ENCODE measurements around the gene VSTM2L. TPM values are rescaled to one million over a fixed set of nuclear protein-coding genes. Genes with fewer than 3 reads are reported as not detected.

VSTM2L gene, protein sequence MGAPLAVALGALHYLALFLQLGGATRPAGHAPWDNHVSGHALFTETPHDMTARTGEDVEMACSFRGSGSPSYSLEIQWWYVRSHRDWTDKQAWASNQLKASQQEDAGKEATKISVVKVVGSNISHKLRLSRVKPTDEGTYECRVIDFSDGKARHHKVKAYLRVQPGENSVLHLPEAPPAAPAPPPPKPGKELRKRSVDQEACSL
- total RNA-seq (2016; rRNA removed; fragmentation: Illumina TruSeq; extraction: Trizol) (not detected in 2 replicates), polyA plus RNA-seq (2011; rRNA removed) (0.03 TPM in 1 of 2 replicates, not detected in the other), polyA minus RNA-seq (2011; rRNA and poly(A)+ RNA removed; ENCODE audit: low replicate concordance) (not detected in 2 replicates), Bru-seq, nascent RNA (percentile 8 among the genes with signal in this experiment), BruChase-seq, experiment 1, labeled RNA remaining after a 6-hour chase (percentile 9 among the genes with signal in this experiment), BruChase-seq, experiment 2, labeled RNA remaining after a 2-hour chase (percentile 5 among the genes with signal in this experiment)
- total RNA-seq (2016; cell fraction: cytosol; rRNA removed; fragmentation: Illumina TruSeq; extraction: Trizol; ENCODE audit: low read depth), result not detected in 2 replicates
- total RNA-seq (2016; cell fraction: insoluble cytoplasmic fraction; rRNA removed; fragmentation: Illumina TruSeq; extraction: Trizol), result 0.04 TPM in 1 of 2 replicates, not detected in the other
- not detected in 2 replicates for total RNA-seq (2016; cell fraction: membrane; rRNA removed; fragmentation: Illumina TruSeq; extraction: Trizol)
- not detected in 2 replicates for total RNA-seq (2016; cell fraction: nucleus; rRNA removed; fragmentation: Illumina TruSeq; extraction: Trizol)
- polyA plus RNA-seq (2011; cell fraction: cytosol; rRNA removed), result not detected in 2 replicates
- polyA plus RNA-seq (2011; cell fraction: nucleus; rRNA removed), result not detected in 2 replicates
- polyA plus RNA-seq (2012), result 0.19 TPM in 1 of 2 replicates, not detected in the other
- polyA plus RNA-seq (2016; cell fraction: cytosol; fragmentation: Illumina TruSeq; extraction: Trizol; ENCODE audit: low read depth), result 0.08 TPM in 1 of 2 replicates, not detected in the other
- not detected in 2 replicates for polyA plus RNA-seq (2016; cell fraction: insoluble cytoplasmic fraction; fragmentation: Illumina TruSeq; extraction: Trizol; ENCODE audit: low read depth)
- not detected in 2 replicates for polyA plus RNA-seq (2016; cell fraction: membrane; fragmentation: Illumina TruSeq; extraction: Trizol; ENCODE audit: low read depth)
- not detected in 2 replicates for polyA plus RNA-seq (2016; cell fraction: nucleus; fragmentation: Illumina TruSeq; extraction: Trizol; ENCODE audit: insufficient read depth, low read depth)
- not detected in 2 replicates for polyA minus RNA-seq (2011; cell fraction: cytosol; rRNA and poly(A)+ RNA removed)
- polyA minus RNA-seq (2011; cell fraction: nucleus; rRNA and poly(A)+ RNA removed), result not detected in 2 replicates
- long read RNA-seq, experiment 1, result 0 reads
- long read RNA-seq, experiment 2, result 0 reads

DNA sequence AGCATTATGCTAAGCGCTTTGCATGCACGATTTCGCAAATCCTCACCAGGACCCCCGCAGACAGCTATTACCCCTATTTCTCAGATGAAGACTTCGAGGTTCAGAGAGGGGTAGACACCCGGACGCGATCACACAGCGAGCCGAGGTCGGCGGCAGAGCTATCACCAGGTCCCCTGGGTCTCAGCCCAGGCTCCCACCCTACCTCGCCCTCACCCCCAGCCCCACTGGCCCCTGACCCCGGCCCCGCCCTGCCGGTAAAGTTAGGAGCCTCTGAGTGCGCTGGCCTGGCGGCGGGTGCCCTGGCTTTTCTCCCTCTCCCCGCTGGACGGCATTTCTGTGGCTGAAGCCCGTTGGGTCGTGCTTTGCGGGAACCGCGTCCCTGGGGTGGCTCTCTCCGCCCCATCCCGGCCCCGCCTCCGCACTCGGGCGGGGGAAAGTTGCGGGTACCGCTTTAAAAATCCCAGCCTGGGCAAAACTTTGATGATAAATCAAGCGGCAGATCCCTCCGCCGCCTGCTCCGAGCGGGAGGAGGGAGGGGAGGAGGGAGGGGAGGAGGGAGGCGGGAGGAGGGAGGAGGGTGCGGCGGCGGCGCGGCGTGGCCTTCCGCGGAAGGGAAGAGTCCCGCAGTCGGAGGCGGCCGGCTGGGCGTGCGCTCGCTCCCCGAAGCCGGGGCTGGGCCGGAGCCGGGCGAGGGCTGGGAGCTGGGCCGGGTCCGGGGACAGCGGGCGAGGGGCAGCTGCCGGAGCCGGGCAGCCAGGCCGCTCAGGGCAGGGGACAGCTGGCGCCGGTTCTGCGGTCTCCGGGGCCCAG, at the start of gene VSTM2L:
TSS of gene VSTM2L (plus strand) at position 624 of the 810 bp plus-strand sequence. CDS start 224 bp downstream, outside the sequence.
- no TSS peak for BruUV-seq (replicated peaks)
- Histone ChIP-seq H3K4me2 (ENCODE audit: low read depth, low read length) (peak within 1 kb of the TSS; percentile 64), H4K20me1 (ENCODE audit: insufficient read depth, low read length) (peaks cover 8% of the 10 kb centered on the region; the same call in 1 of the 2 replicates), H3K79me2 (ENCODE audit: insufficient read depth, low read length) (no peaks in the 10 kb centered on the region), H3K27me3 (ENCODE audit: control insufficient read depth in 1 of 2, insufficient read depth in 2 of 2, low read length in 2 of 2) (peaks cover 13 to 56% of the 10 kb centered on the region in 2 experiments; a peak in 4 of 5 replicates), H2AFZ (ENCODE audit: low read length) (no peak within 1 kb of the TSS), H3K4me1 (ENCODE audit: insufficient read depth, low read length) (peaks cover 7% of the 10 kb centered on the region; the same call in 1 of the 2 replicates), H3K27ac (ENCODE audit: extremely low read length, insufficient read depth, low read length) (no peak within 1 kb of the TSS), H3K36me3 (replicated peaks in 1 of 2; ENCODE audit: control insufficient read depth in 1 of 2, insufficient read depth in 2 of 2, low read length in 2 of 2) (no peaks in the 10 kb centered on the region), H3K4me3 (replicated peaks in 1 of 3; ENCODE audit: insufficient read depth in 1 of 3, low read depth in 2 of 3, low read length in 3 of 3) (peak within 1 kb of the TSS; percentile 12 to 64 (median 25); a peak in 3 of 6 replicates), H3K9me3 (ENCODE audit: low read length) (no peaks in the 10 kb centered on the region), H3K9ac (ENCODE audit: insufficient read depth, low read depth, low read length) (no peak within 1 kb of the TSS)
- in situ Hi-C loops (cut with HindIII; ENCODE audit: extremely low pct_ligation_motif_present, low pct_unique_long_range_greater_than_20kb) (loop anchor here (5.0 kb wide), 1 partner anchor 90 kb away; no protein-coding TSS in a partner anchor), intact Hi-C loops (cut with micrococcal nuclease; ENCODE audit: unreplicated experiment) (loop anchor here (1.0 kb wide), 1 partner anchor 91 kb away; no protein-coding TSS in a partner anchor)
- ChIA-PET POLR2A (no interaction called here), CTCF (ENCODE audit: low intra/inter-chr PET ratio, low total read pairs) (interaction anchor here (1.4 to 1.7 kb wide), 3 partner anchors 90 to 338 kb away, joined by 4 to 8 read pairs (median 5); no protein-coding TSS in a partner anchor)
- DNase-seq (ENCODE audit: low spot score) (no peak), FAIRE-seq (no peak), ATAC-seq (peak; percentile 42)
- WGBS (ENCODE audit: low lambda C conversion rate), result 10% methylated on average over 64 of the region's 71 CpGs
- peak; percentile 94 for TF ChIP-seq ZNF263 (CRISPR knock-in tag; IDR thresholded peaks at IDR 0.05)
- peak; percentile 98 for TF ChIP-seq ZNF768 (CRISPR knock-in tag; IDR thresholded peaks at IDR 0.05)
- 0 out of 2 replicates have a peak, but pooled peaks have one; percentile 25 for TF ChIP-seq KDM1A (CRISPR knock-in tag; IDR thresholded peaks at IDR 0.05)
- no peak for TF ChIP-seq PCBP2 (optimal IDR thresholded peaks at IDR 0.05; ENCODE audit: low read depth, low read length, poor library complexity, severe bottlenecking)
- TF ChIP-seq, protein P1, sequence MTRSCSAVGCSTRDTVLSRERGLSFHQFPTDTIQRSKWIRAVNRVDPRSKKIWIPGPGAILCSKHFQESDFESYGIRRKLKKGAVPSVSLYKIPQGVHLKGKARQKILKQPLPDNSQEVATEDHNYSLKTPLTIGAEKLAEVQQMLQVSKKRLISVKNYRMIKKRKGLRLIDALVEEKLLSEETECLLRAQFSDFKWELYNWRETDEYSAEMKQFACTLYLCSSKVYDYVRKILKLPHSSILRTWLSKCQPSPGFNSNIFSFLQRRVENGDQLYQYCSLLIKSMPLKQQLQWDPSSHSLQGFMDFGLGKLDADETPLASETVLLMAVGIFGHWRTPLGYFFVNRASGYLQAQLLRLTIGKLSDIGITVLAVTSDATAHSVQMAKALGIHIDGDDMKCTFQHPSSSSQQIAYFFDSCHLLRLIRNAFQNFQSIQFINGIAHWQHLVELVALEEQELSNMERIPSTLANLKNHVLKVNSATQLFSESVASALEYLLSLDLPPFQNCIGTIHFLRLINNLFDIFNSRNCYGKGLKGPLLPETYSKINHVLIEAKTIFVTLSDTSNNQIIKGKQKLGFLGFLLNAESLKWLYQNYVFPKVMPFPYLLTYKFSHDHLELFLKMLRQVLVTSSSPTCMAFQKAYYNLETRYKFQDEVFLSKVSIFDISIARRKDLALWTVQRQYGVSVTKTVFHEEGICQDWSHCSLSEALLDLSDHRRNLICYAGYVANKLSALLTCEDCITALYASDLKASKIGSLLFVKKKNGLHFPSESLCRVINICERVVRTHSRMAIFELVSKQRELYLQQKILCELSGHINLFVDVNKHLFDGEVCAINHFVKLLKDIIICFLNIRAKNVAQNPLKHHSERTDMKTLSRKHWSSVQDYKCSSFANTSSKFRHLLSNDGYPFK (CRISPR knock-in tag; IDR thresholded peaks at IDR 0.05; ENCODE audit: borderline replicate concordance), result no peak
- TF ChIP-seq HNRNPK (IDR thresholded peaks at IDR 0.05; ENCODE audit: low read depth, low read length, poor library complexity, severe bottlenecking), result peak; percentile 97
- TF ChIP-seq, protein P2, sequence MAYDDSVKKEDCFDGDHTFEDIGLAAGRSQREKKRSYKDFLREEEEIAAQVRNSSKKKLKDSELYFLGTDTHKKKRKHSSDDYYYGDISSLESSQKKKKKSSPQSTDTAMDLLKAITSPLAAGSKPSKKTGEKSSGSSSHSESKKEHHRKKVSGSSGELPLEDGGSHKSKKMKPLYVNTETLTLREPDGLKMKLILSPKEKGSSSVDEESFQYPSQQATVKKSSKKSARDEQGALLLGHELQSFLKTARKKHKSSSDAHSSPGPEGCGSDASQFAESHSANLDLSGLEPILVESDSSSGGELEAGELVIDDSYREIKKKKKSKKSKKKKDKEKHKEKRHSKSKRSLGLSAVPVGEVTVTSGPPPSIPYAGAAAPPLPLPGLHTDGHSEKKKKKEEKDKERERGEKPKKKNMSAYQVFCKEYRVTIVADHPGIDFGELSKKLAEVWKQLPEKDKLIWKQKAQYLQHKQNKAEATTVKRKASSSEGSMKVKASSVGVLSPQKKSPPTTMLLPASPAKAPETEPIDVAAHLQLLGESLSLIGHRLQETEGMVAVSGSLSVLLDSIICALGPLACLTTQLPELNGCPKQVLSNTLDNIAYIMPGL (CRISPR knock-in tag; IDR thresholded peaks at IDR 0.05; ENCODE audit: borderline replicate concordance in 1 of 2, low read depth in 1 of 2), result 0 out of 4 replicates have a peak, but pooled peaks of 1 of the 2 experiments have one; percentile 27
- 0 out of 2 replicates have a peak, but pooled peaks have one; percentile 4 for TF ChIP-seq HDAC2 (CRISPR knock-in tag; IDR thresholded peaks at IDR 0.05)
- TF ChIP-seq NONO (IDR thresholded peaks at IDR 0.05), result no peak
- 0 out of 2 replicates have a peak, but pooled peaks have one; percentile 19 for TF ChIP-seq NONO (CRISPR knock-in tag; conservative IDR thresholded peaks at IDR 0.05)
- TF ChIP-seq ETV5 (CRISPR knock-in tag; IDR thresholded peaks at IDR 0.05; ENCODE audit: borderline replicate concordance), result 0 out of 2 replicates have a peak, but pooled peaks have one; percentile 6

All from HepG2 (cell line).